ENCODE results near the gene PPEF1.
"Not testable (repeated sequence)": the region's sequence is repeated elsewhere in the genome, so short reads cannot be mapped to it uniquely, and the experiment has no call there.

PPEF1 gene

DNA sequence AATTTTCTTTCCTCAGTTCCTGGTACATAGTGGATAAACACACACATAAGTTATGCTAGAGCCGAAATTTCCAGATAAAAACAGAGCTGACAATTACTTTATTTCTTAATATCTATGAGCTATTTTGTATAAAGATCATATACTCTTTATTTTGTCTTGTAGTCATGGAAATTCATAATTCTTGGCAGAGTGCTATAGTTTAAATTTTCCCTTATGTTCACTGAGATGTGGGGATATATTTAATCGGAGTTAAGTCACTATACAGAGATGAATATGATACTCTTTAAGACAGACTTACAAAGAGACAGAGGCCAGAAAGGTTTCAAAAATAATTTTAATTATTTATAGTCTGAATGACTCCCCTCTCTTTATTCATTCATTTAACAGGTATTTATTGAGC, 89.7 kb downstream of the PPEF1 start:
- H3K27ac ChIP-seq (ENCODE audit: low read depth, low read length) = no peak overlapping the region
- no peaks in the 10 kb centered on the region for H3K36me3 ChIP-seq (ENCODE audit: insufficient read depth, low read length)
- H3K4me3 ChIP-seq (ENCODE audit: low read depth, low read length) = no peak overlapping the region
- no peaks in the 10 kb centered on the region for H3K27me3 ChIP-seq (ENCODE audit: insufficient read depth, low read length)
- H3K4me1 ChIP-seq (ENCODE audit: control insufficient read depth, insufficient read depth, low read length, unreplicated experiment) = no peaks in the 10 kb centered on the region
- no peaks in the 10 kb centered on the region for H3K79me2 ChIP-seq (ENCODE audit: control insufficient read depth, insufficient read depth, low read length, unreplicated experiment)
- no peak overlapping the region for H2AFZ ChIP-seq (ENCODE audit: low read length, unreplicated experiment)

DNA sequence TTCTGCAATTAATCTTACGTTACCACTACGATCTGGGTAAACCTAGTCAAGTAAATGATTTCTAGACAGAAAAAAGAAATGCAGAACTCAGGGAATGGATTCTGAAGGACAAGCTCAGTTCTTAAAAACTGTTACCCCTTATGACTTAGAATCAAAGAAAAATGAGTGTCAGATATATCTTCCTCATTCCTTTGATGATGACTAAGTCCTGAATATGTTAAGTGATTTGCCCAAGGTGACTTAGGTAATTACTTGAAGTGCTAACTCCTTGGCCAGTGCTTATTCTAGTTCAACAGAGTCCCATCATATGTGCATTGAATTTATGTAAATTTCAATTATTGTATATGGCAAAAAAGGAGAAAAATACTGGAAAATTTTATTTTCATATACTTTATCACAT, 92.5 kb downstream of the PPEF1 start:
- Histone ChIP-seq H2AFZ (ENCODE audit: low read length, unreplicated experiment) (no peak overlapping the region), H3K4me3 (ENCODE audit: low read depth, low read length) (no peak overlapping the region), H3K27ac (ENCODE audit: low read depth, low read length) (no peak overlapping the region), H3K4me1 (ENCODE audit: control insufficient read depth, insufficient read depth, low read length, unreplicated experiment) (no peaks in the 10 kb centered on the region), H3K36me3 (ENCODE audit: insufficient read depth, low read length) (no peaks in the 10 kb centered on the region), H3K27me3 (ENCODE audit: insufficient read depth, low read length) (no peaks in the 10 kb centered on the region), H3K79me2 (ENCODE audit: control insufficient read depth, insufficient read depth, low read length, unreplicated experiment) (no peaks in the 10 kb centered on the region)

DNA sequence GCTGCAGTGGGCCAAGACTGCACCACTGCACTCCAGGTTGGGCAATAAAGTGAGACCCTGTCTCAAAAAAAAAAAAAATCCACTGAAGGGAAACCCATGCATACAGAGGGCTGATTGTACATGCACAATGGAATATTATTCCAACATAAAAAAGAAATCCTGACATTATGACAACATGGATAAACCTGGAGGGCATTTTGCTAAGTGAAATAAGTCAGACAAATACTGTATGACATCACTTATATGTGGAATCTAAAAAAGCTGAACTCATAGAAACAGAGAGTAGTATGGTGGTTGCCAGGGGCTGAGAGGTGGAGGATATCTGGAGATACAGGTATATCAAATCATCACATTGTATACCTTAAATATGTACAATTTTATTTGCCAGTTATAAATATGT, 102.2 kb downstream of the PPEF1 start:
- Histone ChIP-seq H3K27me3 (ENCODE audit: insufficient read depth, low read length) (no peaks in the 10 kb centered on the region), H2AFZ (ENCODE audit: low read length, unreplicated experiment) (no peak overlapping the region), H3K4me3 (ENCODE audit: low read depth, low read length) (no peak overlapping the region), H3K4me1 (ENCODE audit: control insufficient read depth, insufficient read depth, low read length, unreplicated experiment) (no peaks in the 10 kb centered on the region), H3K27ac (ENCODE audit: low read depth, low read length) (no peak overlapping the region), H3K36me3 (ENCODE audit: insufficient read depth, low read length) (no peaks in the 10 kb centered on the region), H3K79me2 (ENCODE audit: control insufficient read depth, insufficient read depth, low read length, unreplicated experiment) (no peaks in the 10 kb centered on the region)

DNA sequence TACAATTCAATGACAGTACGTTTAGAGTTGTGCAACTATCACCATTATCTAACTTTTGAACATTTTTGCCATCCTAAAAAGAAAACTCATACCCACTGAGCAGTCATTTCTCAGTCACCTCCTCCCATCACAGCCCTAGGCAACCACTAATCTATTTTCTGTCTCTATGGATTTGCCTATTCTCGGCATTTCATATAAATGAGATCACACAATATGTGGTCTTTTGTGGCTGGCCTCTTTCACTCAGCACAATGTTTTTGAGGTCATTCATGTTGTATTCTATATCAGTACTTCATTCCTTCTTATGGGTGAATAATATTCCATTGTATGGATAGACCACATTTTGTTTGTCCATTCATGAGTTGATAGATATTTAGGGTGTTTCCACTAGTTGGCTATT, 103.0 kb downstream of the PPEF1 start:
- Histone ChIP-seq H3K27ac (ENCODE audit: low read depth, low read length) (no peak overlapping the region), H3K4me1 (ENCODE audit: control insufficient read depth, insufficient read depth, low read length, unreplicated experiment) (no peaks in the 10 kb centered on the region), H2AFZ (ENCODE audit: low read length, unreplicated experiment) (no peak overlapping the region), H3K79me2 (ENCODE audit: control insufficient read depth, insufficient read depth, low read length, unreplicated experiment) (no peaks in the 10 kb centered on the region), H3K4me3 (ENCODE audit: low read depth, low read length) (no peak overlapping the region), H3K27me3 (ENCODE audit: insufficient read depth, low read length) (no peaks in the 10 kb centered on the region), H3K36me3 (ENCODE audit: insufficient read depth, low read length) (no peaks in the 10 kb centered on the region)

DNA sequence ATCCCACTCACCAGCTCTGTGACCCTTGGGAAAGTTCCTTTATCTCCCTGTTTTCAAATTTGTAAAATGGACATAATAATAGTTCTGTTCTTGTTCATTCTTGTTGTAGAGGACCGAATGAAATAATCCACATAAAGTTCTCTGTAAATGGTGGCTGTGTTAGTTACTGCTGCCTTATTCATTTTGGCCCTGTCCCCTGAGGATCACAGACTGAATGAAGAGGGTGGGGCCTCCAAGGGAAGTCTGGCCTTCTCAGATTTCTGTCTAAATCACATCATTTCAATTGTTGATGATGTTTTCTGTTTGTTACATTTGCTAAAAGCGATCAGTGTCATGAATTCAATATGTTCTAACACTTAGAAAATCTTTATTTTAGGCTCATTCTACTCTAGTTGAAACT, 117.9 kb downstream of the PPEF1 start:
- no peak overlapping the region for H3K4me3 ChIP-seq (ENCODE audit: low read depth, low read length)
- H3K4me1 ChIP-seq (ENCODE audit: control insufficient read depth, insufficient read depth, low read length, unreplicated experiment) = no peaks in the 10 kb centered on the region
- H2AFZ ChIP-seq (ENCODE audit: low read length, unreplicated experiment) = no peak overlapping the region
- H3K79me2 ChIP-seq (ENCODE audit: control insufficient read depth, insufficient read depth, low read length, unreplicated experiment) = no peaks in the 10 kb centered on the region
- H3K27ac ChIP-seq (ENCODE audit: low read depth, low read length) = no peak overlapping the region
- no peaks in the 10 kb centered on the region for H3K27me3 ChIP-seq (ENCODE audit: insufficient read depth, low read length)
- no peaks in the 10 kb centered on the region for H3K36me3 ChIP-seq (ENCODE audit: insufficient read depth, low read length)

DNA sequence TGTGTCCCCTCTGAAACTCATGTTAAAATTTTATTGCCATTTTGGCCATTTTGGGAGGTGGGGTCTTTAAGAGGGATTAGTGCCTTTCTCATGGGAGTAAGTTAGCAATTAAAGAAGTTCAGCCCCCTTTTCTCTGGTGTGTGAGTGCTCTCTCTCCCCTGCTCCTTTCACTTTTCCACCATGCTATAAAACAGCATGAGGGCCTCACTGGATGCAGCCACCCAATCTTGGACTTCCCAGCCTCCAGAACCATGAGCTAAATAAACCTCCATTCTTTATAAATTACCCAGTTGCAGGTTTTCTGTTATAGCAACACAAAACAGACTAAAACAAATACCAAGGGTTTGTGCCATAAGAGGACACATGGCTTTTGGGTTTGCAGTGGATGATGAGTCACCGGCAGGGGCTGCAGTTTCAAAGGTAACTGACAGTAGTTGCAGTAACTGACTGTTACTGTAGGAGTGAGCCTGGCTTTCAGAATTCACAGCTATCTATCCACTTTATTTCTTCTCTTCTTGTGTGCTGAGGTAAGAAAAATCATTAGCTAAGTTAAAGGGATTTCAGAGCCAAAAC, 121.5 kb downstream of the PPEF1 start:
- H3K36me3 ChIP-seq (ENCODE audit: insufficient read depth, low read length) = no peaks in the 10 kb centered on the region
- no peak overlapping the region for H2AFZ ChIP-seq (ENCODE audit: low read length, unreplicated experiment)
- H3K79me2 ChIP-seq (ENCODE audit: control insufficient read depth, insufficient read depth, low read length, unreplicated experiment) = no peaks in the 10 kb centered on the region
- no peak overlapping the region for H3K4me3 ChIP-seq (ENCODE audit: low read depth, low read length)
- peaks cover 7% of the 10 kb centered on the region for H3K4me1 ChIP-seq (ENCODE audit: control insufficient read depth, insufficient read depth, low read length, unreplicated experiment)
- no peak overlapping the region for H3K27ac ChIP-seq (ENCODE audit: low read depth, low read length)
- H3K27me3 ChIP-seq (ENCODE audit: insufficient read depth, low read length) = no peaks in the 10 kb centered on the region

DNA sequence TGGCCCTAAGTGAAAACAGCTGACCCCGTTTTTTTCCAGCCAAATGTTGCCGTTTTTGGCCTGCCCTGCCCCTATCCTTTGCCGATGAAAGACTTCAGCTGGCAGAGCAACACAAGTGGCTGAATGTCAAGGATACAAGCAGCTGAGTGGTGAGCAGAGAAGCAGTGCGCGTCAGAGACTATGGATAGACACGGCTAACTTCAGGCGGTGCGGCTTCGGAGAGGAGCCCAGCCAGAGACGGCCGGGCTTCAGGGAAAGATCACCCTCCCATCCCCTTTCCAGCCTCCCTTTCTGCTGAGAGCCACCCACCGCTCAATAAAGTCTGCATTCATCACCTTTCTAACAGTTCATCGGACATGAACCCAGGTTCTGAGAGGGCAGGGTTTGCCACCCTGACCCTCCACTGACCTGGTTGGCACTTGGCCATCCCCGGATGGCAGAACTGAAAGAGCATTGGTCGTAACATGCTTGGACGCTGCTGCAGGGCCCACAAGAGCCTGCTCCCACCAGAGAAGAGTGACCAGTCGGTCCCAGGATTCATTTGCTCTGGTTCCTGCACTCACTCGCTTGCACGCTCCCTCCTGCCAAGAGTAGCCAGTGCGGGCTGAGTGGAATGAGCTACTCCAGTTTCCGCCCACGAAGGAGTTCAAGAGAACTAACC, 125.8 kb downstream of the PPEF1 start:
- Histone ChIP-seq H3K79me2 (ENCODE audit: control insufficient read depth, insufficient read depth, low read length, unreplicated experiment) (no peaks in the 10 kb centered on the region), H3K36me3 (ENCODE audit: insufficient read depth, low read length) (no peaks in the 10 kb centered on the region), H3K4me1 (ENCODE audit: control insufficient read depth, insufficient read depth, low read length, unreplicated experiment) (peaks cover 8% of the 10 kb centered on the region), H3K27ac (ENCODE audit: low read depth, low read length) (no peak overlapping the region), H3K4me3 (ENCODE audit: low read depth, low read length) (peak overlapping the region; percentile 74), H2AFZ (ENCODE audit: low read length, unreplicated experiment) (peak overlapping the region; percentile 95), H3K27me3 (ENCODE audit: insufficient read depth, low read length) (no peaks in the 10 kb centered on the region)

DNA sequence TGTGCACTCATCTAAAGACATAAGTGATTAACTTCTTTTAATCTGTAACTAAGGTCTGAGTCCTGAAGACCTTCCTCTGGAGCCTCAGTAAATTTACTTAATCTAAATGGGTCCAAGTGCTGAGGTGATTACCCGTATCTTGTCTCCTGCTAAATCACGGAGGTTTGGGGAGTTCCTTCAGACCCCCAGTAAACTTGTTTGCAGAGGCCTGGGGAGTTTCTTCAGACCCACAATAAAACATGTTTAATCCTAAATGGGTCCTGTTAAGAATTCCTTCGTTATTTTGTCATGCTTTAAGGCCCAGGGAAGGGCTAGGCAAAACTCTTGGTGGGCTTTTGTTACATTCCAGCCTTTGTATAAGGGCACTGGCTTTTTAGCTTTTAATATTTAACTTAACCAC, 140.5 kb downstream of the PPEF1 start:
- H3K4me1 ChIP-seq (ENCODE audit: control insufficient read depth, insufficient read depth, low read length, unreplicated experiment); H2AFZ ChIP-seq (ENCODE audit: low read length, unreplicated experiment); H3K79me2 ChIP-seq (ENCODE audit: control insufficient read depth, insufficient read depth, low read length, unreplicated experiment); H3K36me3 ChIP-seq (ENCODE audit: insufficient read depth, low read length); H3K27ac ChIP-seq (ENCODE audit: low read depth, low read length); H3K27me3 ChIP-seq (ENCODE audit: insufficient read depth, low read length); H3K4me3 ChIP-seq (ENCODE audit: low read depth, low read length): not testable (repeated sequence)

DNA sequence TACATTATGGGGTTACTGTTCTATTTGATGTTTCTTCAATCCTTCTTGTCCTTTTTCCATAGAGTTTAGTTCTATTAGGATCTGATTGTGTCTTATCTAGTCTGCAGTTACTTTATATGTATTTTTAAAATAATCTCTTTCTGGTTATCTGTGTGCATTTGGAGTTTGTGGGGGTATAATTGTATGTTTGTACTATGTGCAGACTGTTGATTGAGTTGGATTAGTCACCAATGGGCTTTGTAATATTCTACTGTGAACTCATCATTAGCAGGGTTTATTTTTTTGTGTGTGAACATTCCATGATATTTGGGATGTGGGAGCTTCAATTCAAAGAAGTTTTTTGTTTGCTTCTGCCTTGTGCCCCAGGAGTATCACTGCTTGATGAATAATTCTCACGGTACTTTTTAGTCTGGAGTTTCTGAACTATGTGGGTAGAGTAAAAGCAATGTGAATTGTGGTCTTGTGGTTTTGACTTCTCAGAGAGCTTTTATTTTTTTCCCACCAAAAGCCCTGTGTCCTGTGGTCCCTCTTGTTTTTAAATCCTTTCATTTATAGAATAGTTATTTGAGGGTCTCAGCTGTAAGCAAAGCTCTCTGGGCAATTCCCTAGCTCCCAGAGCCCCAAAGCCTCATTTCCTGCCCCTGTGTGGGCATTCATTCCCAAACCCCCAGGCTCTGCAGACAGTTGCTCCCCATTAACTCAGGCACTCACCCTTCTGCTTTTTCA, 148.6 kb downstream of the PPEF1 start:
- H3K36me3 ChIP-seq (ENCODE audit: insufficient read depth, low read length) = no peaks in the 10 kb centered on the region
- no peaks in the 10 kb centered on the region for H3K4me1 ChIP-seq (ENCODE audit: control insufficient read depth, insufficient read depth, low read length, unreplicated experiment)
- H2AFZ ChIP-seq (ENCODE audit: low read length, unreplicated experiment) = peak overlapping the region; percentile 14
- H3K27ac ChIP-seq (ENCODE audit: low read depth, low read length) = no peak overlapping the region
- no peaks in the 10 kb centered on the region for H3K27me3 ChIP-seq (ENCODE audit: insufficient read depth, low read length)
- H3K79me2 ChIP-seq (ENCODE audit: control insufficient read depth, insufficient read depth, low read length, unreplicated experiment) = no peaks in the 10 kb centered on the region
- no peak overlapping the region for H3K4me3 ChIP-seq (ENCODE audit: low read depth, low read length)

DNA sequence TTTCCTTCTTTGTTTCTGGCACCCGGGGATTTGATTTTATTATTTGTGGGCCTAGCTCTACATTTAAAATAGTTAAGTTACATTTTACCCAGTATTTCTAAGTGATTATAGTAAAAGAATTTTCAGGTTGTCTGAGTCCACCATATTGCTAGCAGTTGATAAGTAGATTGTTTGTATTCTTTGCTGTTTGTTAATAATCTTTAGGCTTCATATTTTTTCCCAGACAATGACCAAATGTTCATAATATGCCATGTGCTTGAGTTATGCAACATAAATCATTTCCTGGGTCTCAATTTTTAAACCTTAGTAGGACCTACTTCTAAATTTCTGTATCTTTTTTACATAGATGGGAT, 149.2 kb downstream of the PPEF1 start:
- H3K27me3 ChIP-seq (ENCODE audit: insufficient read depth, low read length) = no peaks in the 10 kb centered on the region
- H3K36me3 ChIP-seq (ENCODE audit: insufficient read depth, low read length) = no peaks in the 10 kb centered on the region
- no peak overlapping the region for H3K27ac ChIP-seq (ENCODE audit: low read depth, low read length)
- H3K4me1 ChIP-seq (ENCODE audit: control insufficient read depth, insufficient read depth, low read length, unreplicated experiment) = no peaks in the 10 kb centered on the region
- H2AFZ ChIP-seq (ENCODE audit: low read length, unreplicated experiment) = peak overlapping the region; percentile 14
- H3K79me2 ChIP-seq (ENCODE audit: control insufficient read depth, insufficient read depth, low read length, unreplicated experiment) = no peaks in the 10 kb centered on the region
- no peak overlapping the region for H3K4me3 ChIP-seq (ENCODE audit: low read depth, low read length)

DNA sequence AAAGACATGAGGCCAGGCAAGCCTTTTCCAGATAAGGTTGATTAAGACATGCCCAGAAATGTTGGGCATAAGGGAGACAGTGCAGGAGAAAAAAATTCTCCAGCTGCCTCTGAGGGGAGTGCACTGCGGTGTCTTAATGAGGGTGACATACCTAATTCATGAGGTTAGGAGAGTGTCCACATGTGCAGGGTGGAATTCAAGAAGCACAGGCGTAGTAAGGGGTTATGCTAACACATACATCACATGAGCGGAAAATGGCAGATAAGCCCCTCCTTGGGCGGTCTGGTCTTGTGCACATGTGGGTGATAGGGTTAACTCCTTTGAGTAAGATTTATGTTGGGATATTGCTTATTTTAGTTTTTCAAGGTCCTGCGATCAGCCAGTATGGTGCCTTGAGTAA, 154.1 kb downstream of the PPEF1 start:
- Histone ChIP-seq H3K79me2 (ENCODE audit: control insufficient read depth, insufficient read depth, low read length, unreplicated experiment) (no peaks in the 10 kb centered on the region), H3K4me1 (ENCODE audit: control insufficient read depth, insufficient read depth, low read length, unreplicated experiment) (no peaks in the 10 kb centered on the region)

More for the DNA sequence above, 154.1 kb downstream of the PPEF1 start:
- Histone ChIP-seq H3K4me3 (ENCODE audit: low read depth, low read length) (no peak overlapping the region), H3K27ac (ENCODE audit: low read depth, low read length) (no peak overlapping the region), H3K36me3 (ENCODE audit: insufficient read depth, low read length) (no peaks in the 10 kb centered on the region), H3K27me3 (ENCODE audit: insufficient read depth, low read length) (no peaks in the 10 kb centered on the region), H2AFZ (ENCODE audit: low read length, unreplicated experiment) (no peak overlapping the region)
